ENCODE data around the gene PTPRK. TPM values are rescaled to one million over a fixed set of nuclear protein-coding genes. Genes with fewer than 3 reads are reported as not detected.

Gene PTPRK
- total and polyA plus RNA-seq, 2 of the 13 experiments (the other 11 are each of a cell fraction or from before 2014, with no cell fraction given), result 43.6 to 98.3 TPM

- TF ChIP-seq NFYC (CRISPR knock-in tag; IDR thresholded peaks at IDR 0.05) (no peak), RBAK (CRISPR knock-in tag; IDR thresholded peaks at IDR 0.05) (no peak), TRIM22 (IDR thresholded peaks at IDR 0.05) (no peak), SIN3A (IDR thresholded peaks at IDR 0.05; ENCODE audit: borderline replicate concordance, low read depth, low read length) (peak; percentile 66; the same call in 1 of the 2 replicates), ZNF30 (CRISPR knock-in tag; IDR thresholded peaks at IDR 0.05) (no peak), IRF2 (CRISPR knock-in tag; IDR thresholded peaks at IDR 0.05) (peak; percentile 68; the same call in 1 of the 2 replicates), ZNF44 (CRISPR knock-in tag; IDR thresholded peaks at IDR 0.05) (no peak), ZNF773 (CRISPR knock-in tag; IDR thresholded peaks at IDR 0.05; ENCODE audit: borderline replicate concordance) (no peak), CHD2 (IDR thresholded peaks at IDR 0.05; ENCODE audit: low read depth, low read length) (no peak), TBX2 (CRISPR knock-in tag; IDR thresholded peaks at IDR 0.05; ENCODE audit: borderline replicate concordance) (peak; percentile 60; the same call in 1 of the 2 replicates), ZNF333 (CRISPR knock-in tag; IDR thresholded peaks at IDR 0.05; ENCODE audit: borderline replicate concordance) (no peak), SIX1 (CRISPR knock-in tag; IDR thresholded peaks at IDR 0.05; ENCODE audit: borderline replicate concordance) (0 out of 2 replicates have a peak, but pooled peaks have one; percentile 38), EEA1 (CRISPR knock-in tag; IDR thresholded peaks at IDR 0.05; ENCODE audit: borderline replicate concordance) (no peak), ATF4 (CRISPR knock-in tag; IDR thresholded peaks at IDR 0.05) (peak in 1 of 2 experiments; percentile 68; a peak in 1 of 4 replicates), BORCS8-MEF2B (CRISPR knock-in tag; IDR thresholded peaks at IDR 0.05) (no peak), REST (IDR thresholded peaks at IDR 0.05; ENCODE audit: borderline replicate concordance in 1 of 2, low read depth in 1 of 2, low read length in 2 of 2) (peak in 1 of 2 experiments; percentile 65; a peak in 2 of 4 replicates), ZNF3 (CRISPR knock-in tag; IDR thresholded peaks at IDR 0.05) (peak; percentile 48), DBP (CRISPR knock-in tag; IDR thresholded peaks at IDR 0.05; ENCODE audit: not compliant biosample characterization) (no peak), ZNF256 (CRISPR knock-in tag; conservative IDR thresholded peaks at IDR 0.05) (no peak), RFX5 (IDR thresholded peaks at IDR 0.05; ENCODE audit: low read depth, low read length) (no peak), ATF6 (CRISPR knock-in tag; conservative IDR thresholded peaks at IDR 0.05) (no peak)
Measured at GRCh38 chr6:128505603-128506002, 14.8 kb downstream of the PTPRK start (continued).

Measured in HepG2 (cell line).